HG03175 (cell line): ENCODE measurements around the gene KCTD16.

ENCODE experiments used
- ATAC-seq: cut with Tn5 transposase; IDR thresholded peaks from one replicate; pipeline ENCODE4 v1.9.1; 2021; ENCODE audit warnings: mild to moderate bottlenecking, moderate library complexity; ENCODE audit not compliant: unreplicated experiment

The KCTD16 gene

GRCh38 chr5:144504929-144505577 lies 334.4 kb downstream of the KCTD16 start:
- no peak for ATAC-seq

DNA sequence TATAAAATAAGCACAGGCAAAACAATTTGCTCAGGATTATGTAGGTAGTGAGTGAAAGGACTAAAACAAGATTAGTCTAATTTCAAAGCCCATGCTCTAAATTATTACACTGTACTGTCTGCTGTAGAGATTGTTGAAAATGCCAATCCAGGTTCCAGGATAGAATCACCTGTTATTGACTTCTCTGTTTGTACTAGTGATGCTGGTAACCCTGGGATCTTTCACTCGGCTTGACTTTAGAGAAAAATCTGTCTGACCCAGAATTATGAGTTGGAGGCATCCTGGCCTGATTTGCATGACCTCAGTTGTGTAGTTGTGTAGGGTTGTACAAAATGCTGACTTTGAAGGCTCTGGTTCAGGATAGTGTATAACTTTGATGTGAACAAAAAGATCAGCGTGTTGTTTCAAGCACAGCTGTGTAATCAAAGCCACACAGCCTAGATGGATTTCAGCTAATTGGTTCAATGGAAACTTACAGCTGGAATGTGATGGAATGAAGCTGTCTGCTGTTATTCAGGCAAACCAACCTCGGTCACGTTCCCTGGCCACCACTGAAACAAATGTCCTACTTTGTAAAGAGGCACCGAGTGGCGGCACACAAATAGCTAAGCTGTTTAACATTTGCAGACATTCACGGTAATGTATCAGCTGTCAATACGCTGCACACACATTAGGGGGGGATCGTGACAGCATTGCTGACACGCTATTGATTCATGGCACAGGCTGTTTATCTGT lies 340.3 kb downstream of the KCTD16 start:
- no peak for ATAC-seq

GRCh38 chr5:144511580-144512072 lies 341.0 kb downstream of the KCTD16 start:
- ATAC-seq = no peak

DNA sequence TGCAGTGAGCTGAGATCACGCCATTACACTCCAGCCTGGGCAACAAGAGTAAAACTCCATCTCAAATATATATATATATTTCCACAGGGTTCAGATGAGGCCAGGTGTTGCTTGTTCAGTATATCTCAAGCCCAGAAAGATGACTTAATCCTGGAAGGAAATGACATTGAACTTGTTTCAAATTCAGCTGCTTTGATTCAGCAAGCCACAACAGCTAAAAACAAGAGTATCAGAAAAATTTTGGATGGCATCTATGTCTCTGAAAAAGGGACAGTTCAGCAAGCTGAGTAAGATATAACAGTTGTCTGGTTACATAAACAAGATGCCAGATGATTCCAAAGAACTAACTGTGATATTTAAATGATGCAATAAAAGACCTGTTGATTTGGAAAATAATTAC lies 352.0 kb downstream of the KCTD16 start:
- ATAC-seq = no peak

DNA sequence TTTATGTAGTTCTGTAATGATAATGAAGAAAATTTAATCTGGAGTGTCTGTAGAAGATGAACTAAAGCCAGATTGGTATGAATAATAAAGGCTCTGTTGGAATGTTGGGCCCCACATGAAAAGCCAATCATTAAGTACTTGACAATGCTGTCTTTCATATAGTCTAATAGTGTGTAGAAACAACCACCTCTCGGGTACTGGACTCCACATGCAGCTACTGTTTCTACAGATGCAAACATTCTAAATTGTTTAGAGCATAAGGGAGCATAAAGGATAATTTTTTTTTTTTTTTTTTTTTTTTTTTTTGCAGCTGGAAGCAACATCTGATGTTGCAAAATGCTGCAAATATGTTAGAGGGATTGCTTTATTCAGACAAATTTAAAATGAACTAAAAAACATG lies 354.3 kb downstream of the KCTD16 start:
- no peak for ATAC-seq

DNA sequence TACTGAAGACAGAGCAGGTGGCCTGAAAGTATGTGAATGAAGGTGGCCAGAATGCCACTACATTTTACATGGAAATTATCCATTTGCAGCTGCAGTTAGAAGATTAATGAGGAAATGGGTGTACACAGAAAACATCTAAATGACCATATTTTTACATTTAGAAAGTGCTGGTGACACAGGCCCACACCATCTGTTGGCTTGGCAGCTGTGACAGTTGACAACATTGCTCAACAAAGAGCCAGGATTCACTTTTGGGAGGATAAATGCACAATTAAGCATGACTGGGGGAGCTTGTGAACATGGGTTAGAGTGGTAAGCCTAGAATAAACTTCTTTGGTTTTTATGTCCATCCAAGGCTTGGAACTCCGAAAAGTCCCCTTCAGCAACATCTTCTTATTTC lies 360.5 kb downstream of the KCTD16 start:
- no peak for ATAC-seq
